K562 (cell line): ENCODE data around the gene UBXN10. TPM values are rescaled to one million over a fixed set of nuclear protein-coding genes. Genes with fewer than 3 reads are reported as not detected.
A peak's percentile ranks its signal among the peaks of the same experiment; 100 is the strongest.

Experiments used
- ARNT ChIP-seq, 2 experiments: fragments of 450-650 bp; IDR thresholded peaks; 2 replicates each; pipeline ENCODE4 v1.6.1; 2016; ENCODE audit warnings: mild to moderate bottlenecking in 1 of 2
- BRF1 ChIP-seq: IDR thresholded peaks from 3 replicates; pipeline ENCODE4 v1.6.1; 2011; ENCODE audit warnings: borderline replicate concordance, mild to moderate bottlenecking; ENCODE audit not compliant: insufficient read length; ENCODE audit errors: extremely low read depth
- FOXJ3 ChIP-seq: sonication (generic); formaldehyde crosslinking; IDR thresholded peaks from 2 replicates; pipeline ENCODE4 v1.4.0; 2020; ENCODE audit warnings: mild to moderate bottlenecking, missing genetic modification reagents
- HDAC6 ChIP-seq: IDR thresholded peaks from 2 replicates; pipeline ENCODE4 v1.6.1; 2012; ENCODE audit warnings: low read depth, mild to moderate bottlenecking, control low read depth, inconsistent platforms, low read length, moderate library complexity
- PHB2 ChIP-seq: fragments of 450-650 bp; IDR thresholded peaks from 2 replicates; pipeline ENCODE4 v1.6.1; 2017; ENCODE audit warnings: low read depth
- TCF7 ChIP-seq: sonication (generic); IDR thresholded peaks from 2 replicates; pipeline ENCODE4 v1.6.1; 2016; ENCODE audit warnings: antibody characterized with exemption, borderline replicate concordance
- ZNF143 ChIP-seq: sonication (generic); formaldehyde crosslinking; IDR thresholded peaks from 2 replicates; pipeline ENCODE4 v1.9.0; 2022; ENCODE audit warnings: mild to moderate bottlenecking, missing genetic modification reagents
- ZNF184 ChIP-seq: sonication (generic); formaldehyde crosslinking; IDR thresholded peaks from 2 replicates; pipeline ENCODE4 v1.5.0; 2020; ENCODE audit warnings: missing genetic modification reagents
- ZNF239 ChIP-seq: fragments of 250-450 bp; sonication (Bioruptor Pico); IDR thresholded peaks from 2 replicates; pipeline ENCODE4 v1.4.0; 2020; ENCODE audit warnings: mild to moderate bottlenecking
- ZNF324 ChIP-seq: fragments of 250-450 bp; sonication (Bioruptor Pico); IDR thresholded peaks from 2 replicates; pipeline ENCODE4 v1.4.0; 2020; ENCODE audit warnings: mild to moderate bottlenecking
- polyA plus RNA-seq, 8 experiments: library from polyadenylated mRNA; depleted of rRNA in 4 of 8; stranded (reverse) in 5 of 8; unstranded in 3 of 8; fragments of >200 nt; fragmentation: Nextera tagmentation in 2 of 8; fragmentation: Illumina TruSeq in 1 of 8; extraction: Ambion mirVana in 2 of 8; extraction: Trizol in 1 of 8; gene quantifications; 2 replicates each; pipeline versions ENCODE4 v1.2.1 to v1.2.3, GENCODE V29; 2011 to 2014; ENCODE audit warnings: inconsistent platforms in 1 of 8, missing spikeins in 1 of 8
- total RNA-seq, 7 experiments: library from RNA; depleted of rRNA in 6 of 7; stranded (reverse); fragments of >200 nt in 6 of 7; fragmentation: Illumina TruSeq in 2 of 7; extraction: Trizol in 2 of 7; gene quantifications; 2 replicates each; pipeline versions ENCODE4 v1.2.1 to v1.2.3, GENCODE V29; 2011 to 2021; ENCODE audit warnings: low replicate concordance in 1 of 7
- TF ChIP-seq, protein P1 (sequence below): fragments of 250-450 bp; sonication (Bioruptor Pico); IDR thresholded peaks from 2 replicates; pipeline ENCODE4 v1.4.0; 2020; ENCODE audit warnings: mild to moderate bottlenecking, moderate library complexity, borderline replicate concordance
- TF ChIP-seq, protein P2 (sequence below): sonication (generic); formaldehyde crosslinking; IDR thresholded peaks from 2 replicates; pipeline ENCODE4 v1.9.0; 2022; ENCODE audit warnings: mild to moderate bottlenecking, missing genetic modification reagents
- TF ChIP-seq, protein P3 (sequence below): sonication (generic); formaldehyde crosslinking; IDR thresholded peaks from 2 replicates; pipeline ENCODE4 v1.8.1; 2022; ENCODE audit warnings: missing genetic modification reagents
- TF ChIP-seq, protein P4 (sequence below): sonication (generic); formaldehyde crosslinking; IDR thresholded peaks from 2 replicates; pipeline ENCODE4 v1.8.1; 2023; ENCODE audit warnings: missing genetic modification reagents, mild to moderate bottlenecking, borderline replicate concordance

UBXN10 gene
- total and polyA plus RNA-seq, 9 of the 15 experiments (the other 6 are each of a cell fraction or from before 2014, with no cell fraction given) = 10.7 to 17.7 (median 13.6) TPM

DNA sequence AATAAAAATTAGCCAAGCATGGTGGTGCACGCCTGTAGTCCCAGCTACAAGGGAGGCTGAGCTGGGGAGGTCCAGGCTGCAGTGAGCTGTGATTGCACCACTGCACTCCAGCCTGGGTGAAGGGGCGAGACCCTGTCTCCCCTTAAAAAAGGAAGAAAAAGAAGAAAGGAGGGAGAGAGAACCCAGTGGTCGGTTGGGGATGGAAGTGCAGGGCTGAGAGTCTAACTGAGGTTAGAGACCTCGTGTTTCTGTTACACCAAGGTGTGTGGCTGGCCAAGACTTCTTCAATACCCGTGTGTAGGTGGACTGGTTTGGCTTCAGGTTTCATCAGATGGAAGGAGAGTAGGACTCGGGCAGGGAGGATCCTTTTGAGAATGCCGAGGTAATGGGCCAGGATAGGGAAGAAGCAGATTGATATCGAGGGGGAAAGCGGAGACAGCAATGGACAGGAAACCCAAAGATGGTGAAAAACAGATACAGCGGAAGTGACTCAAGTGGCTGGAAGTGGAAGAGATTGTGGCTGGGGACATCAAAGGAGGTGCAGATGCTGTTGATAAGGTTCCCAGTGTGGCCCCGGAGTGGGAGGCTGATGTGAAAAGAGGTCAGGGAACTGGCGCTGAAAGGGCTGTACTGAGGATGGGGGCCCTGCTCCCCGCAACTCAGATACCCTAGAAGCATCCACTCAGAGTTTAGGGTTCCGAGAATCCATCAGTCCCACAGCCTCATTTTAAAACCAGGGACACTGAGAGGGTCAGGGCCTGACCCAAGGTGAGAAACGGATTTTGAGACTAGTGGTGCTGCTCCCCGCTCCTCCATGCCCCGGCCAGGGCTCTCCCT lies 681 bp upstream of the UBXN10 start (continued):
- TF ChIP-seq BRF1 (no peak), ZNF184 (CRISPR knock-in tag) (no peak), TCF7 (peak; percentile 100), FOXJ3 (no peak), ZNF239 (peak; percentile 5; the same call in 1 of the 2 replicates), ARNT (IDR thresholded peaks at IDR 0.05) (peak in 1 of 2 experiments; percentile 91; a peak in 3 of 4 replicates), ZNF143 (no peak), PHB2 (peak; percentile 9; the same call in 1 of the 2 replicates), ZNF324 (CRISPR knock-in tag) (no peak), HDAC6 (no peak)
- TF ChIP-seq, protein P1, sequence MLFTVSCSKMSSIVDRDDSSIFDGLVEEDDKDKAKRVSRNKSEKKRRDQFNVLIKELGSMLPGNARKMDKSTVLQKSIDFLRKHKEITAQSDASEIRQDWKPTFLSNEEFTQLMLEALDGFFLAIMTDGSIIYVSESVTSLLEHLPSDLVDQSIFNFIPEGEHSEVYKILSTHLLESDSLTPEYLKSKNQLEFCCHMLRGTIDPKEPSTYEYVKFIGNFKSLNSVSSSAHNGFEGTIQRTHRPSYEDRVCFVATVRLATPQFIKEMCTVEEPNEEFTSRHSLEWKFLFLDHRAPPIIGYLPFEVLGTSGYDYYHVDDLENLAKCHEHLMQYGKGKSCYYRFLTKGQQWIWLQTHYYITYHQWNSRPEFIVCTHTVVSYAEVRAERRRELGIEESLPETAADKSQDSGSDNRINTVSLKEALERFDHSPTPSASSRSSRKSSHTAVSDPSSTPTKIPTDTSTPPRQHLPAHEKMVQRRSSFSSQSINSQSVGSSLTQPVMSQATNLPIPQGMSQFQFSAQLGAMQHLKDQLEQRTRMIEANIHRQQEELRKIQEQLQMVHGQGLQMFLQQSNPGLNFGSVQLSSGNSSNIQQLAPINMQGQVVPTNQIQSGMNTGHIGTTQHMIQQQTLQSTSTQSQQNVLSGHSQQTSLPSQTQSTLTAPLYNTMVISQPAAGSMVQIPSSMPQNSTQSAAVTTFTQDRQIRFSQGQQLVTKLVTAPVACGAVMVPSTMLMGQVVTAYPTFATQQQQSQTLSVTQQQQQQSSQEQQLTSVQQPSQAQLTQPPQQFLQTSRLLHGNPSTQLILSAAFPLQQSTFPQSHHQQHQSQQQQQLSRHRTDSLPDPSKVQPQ (CRISPR knock-in tag) = no peak
- TF ChIP-seq, protein P2, sequence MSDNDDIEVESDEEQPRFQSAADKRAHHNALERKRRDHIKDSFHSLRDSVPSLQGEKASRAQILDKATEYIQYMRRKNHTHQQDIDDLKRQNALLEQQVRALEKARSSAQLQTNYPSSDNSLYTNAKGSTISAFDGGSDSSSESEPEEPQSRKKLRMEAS (CRISPR knock-in tag) = peak; percentile 68
- TF ChIP-seq, protein P3, sequence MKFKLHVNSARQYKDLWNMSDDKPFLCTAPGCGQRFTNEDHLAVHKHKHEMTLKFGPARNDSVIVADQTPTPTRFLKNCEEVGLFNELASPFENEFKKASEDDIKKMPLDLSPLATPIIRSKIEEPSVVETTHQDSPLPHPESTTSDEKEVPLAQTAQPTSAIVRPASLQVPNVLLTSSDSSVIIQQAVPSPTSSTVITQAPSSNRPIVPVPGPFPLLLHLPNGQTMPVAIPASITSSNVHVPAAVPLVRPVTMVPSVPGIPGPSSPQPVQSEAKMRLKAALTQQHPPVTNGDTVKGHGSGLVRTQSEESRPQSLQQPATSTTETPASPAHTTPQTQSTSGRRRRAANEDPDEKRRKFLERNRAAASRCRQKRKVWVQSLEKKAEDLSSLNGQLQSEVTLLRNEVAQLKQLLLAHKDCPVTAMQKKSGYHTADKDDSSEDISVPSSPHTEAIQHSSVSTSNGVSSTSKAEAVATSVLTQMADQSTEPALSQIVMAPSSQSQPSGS (CRISPR knock-in tag) = no peak
- TF ChIP-seq, protein P4, sequence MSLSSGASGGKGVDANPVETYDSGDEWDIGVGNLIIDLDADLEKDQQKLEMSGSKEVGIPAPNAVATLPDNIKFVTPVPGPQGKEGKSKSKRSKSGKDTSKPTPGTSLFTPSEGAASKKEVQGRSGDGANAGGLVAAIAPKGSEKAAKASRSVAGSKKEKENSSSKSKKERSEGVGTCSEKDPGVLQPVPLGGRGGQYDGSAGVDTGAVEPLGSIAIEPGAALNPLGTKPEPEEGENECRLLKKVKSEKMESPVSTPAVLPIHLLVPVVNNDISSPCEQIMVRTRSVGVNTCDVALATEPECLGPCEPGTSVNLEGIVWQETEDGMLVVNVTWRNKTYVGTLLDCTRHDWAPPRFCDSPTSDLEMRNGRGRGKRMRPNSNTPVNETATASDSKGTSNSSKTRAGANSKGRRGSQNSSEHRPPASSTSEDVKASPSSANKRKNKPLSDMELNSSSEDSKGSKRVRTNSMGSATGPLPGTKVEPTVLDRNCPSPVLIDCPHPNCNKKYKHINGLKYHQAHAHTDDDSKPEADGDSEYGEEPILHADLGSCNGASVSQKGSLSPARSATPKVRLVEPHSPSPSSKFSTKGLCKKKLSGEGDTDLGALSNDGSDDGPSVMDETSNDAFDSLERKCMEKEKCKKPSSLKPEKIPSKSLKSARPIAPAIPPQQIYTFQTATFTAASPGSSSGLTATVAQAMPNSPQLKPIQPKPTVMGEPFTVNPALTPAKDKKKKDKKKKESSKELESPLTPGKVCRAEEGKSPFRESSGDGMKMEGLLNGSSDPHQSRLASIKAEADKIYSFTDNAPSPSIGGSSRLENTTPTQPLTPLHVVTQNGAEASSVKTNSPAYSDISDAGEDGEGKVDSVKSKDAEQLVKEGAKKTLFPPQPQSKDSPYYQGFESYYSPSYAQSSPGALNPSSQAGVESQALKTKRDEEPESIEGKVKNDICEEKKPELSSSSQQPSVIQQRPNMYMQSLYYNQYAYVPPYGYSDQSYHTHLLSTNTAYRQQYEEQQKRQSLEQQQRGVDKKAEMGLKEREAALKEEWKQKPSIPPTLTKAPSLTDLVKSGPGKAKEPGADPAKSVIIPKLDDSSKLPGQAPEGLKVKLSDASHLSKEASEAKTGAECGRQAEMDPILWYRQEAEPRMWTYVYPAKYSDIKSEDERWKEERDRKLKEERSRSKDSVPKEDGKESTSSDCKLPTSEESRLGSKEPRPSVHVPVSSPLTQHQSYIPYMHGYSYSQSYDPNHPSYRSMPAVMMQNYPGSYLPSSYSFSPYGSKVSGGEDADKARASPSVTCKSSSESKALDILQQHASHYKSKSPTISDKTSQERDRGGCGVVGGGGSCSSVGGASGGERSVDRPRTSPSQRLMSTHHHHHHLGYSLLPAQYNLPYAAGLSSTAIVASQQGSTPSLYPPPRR (CRISPR knock-in tag) = no peak
